ENCODE results near the gene NR3C2.

The NR3C2 gene

GRCh38 chr4:148057984-148058859 lies 384.0 kb downstream of the NR3C2 start:
- no peak for DNase-seq (ENCODE audit: low read depth)
- no peak for TF ChIP-seq CTCF (conservative IDR thresholded peaks at IDR 0.05; ENCODE audit: low read depth, low read length)
- no peak overlapping the region for H3K4me3 ChIP-seq (ENCODE audit: low read length)

GRCh38 chr4:148057516-148057915 lies 384.7 kb downstream of the NR3C2 start:
- H3K4me3 ChIP-seq (ENCODE audit: low read length), result no peak overlapping the region

GRCh38 chr4:148056879-148057278 lies 385.3 kb downstream of the NR3C2 start:
- H3K4me3 ChIP-seq (ENCODE audit: low read length), result no peak overlapping the region
- no peak for TF ChIP-seq CTCF (conservative IDR thresholded peaks at IDR 0.05; ENCODE audit: low read depth, low read length)
- DNase-seq (ENCODE audit: low read depth), result no peak

More at GRCh38 chr4:148057516-148057915, 384.7 kb downstream of the NR3C2 start:
- TF ChIP-seq CTCF (conservative IDR thresholded peaks at IDR 0.05; ENCODE audit: low read depth, low read length), result no peak
- DNase-seq (ENCODE audit: low read depth), result no peak

GRCh38 chr4:148055844-148056243 lies 386.4 kb downstream of the NR3C2 start:
- no peak for TF ChIP-seq CTCF (conservative IDR thresholded peaks at IDR 0.05; ENCODE audit: low read depth, low read length)
- DNase-seq (ENCODE audit: low read depth), result no peak
- no peak overlapping the region for H3K4me3 ChIP-seq (ENCODE audit: low read length)

GRCh38 chr4:148054275-148054674 lies 387.9 kb downstream of the NR3C2 start:
- TF ChIP-seq CTCF (conservative IDR thresholded peaks at IDR 0.05; ENCODE audit: low read depth, low read length), result no peak
- no peak for DNase-seq (ENCODE audit: low read depth)
- H3K4me3 ChIP-seq (ENCODE audit: low read length), result no peak overlapping the region

- no peak for TF ChIP-seq CTCF (conservative IDR thresholded peaks at IDR 0.05; ENCODE audit: low read depth, low read length)
- H3K4me3 ChIP-seq (ENCODE audit: low read length), result no peak overlapping the region
- DNase-seq (ENCODE audit: low read depth), result no peak
Observed at GRCh38 chr4:148053298-148054003, 388.8 kb downstream of the NR3C2 start.
